Ectodermal cell (in vitro differentiated cells): ENCODE results near the gene AHNAK2.

ENCODE experiments used
- H3K27ac ChIP-seq: 2 replicates; pipeline ENCODE4 v1.7.0; 2013; ENCODE audit warnings: mild to moderate bottlenecking, low read depth, low read length; ENCODE audit not compliant: insufficient read depth, poor library complexity, severe bottlenecking
- H3K27me3 ChIP-seq: 2 replicates; pipeline ENCODE4 v1.7.0; 2013; ENCODE audit warnings: mild to moderate bottlenecking, low read length; ENCODE audit not compliant: insufficient read depth, control insufficient read depth, poor library complexity, severe bottlenecking
- H3K36me3 ChIP-seq: one replicate; pipeline ENCODE4 v1.7.0; 2013; ENCODE audit warnings: low read length; ENCODE audit not compliant: control insufficient read depth, insufficient read depth
- H3K4me1 ChIP-seq: one replicate; pipeline ENCODE4 v1.7.0; 2013; ENCODE audit warnings: low read length; ENCODE audit not compliant: control insufficient read depth, insufficient read depth
- H3K4me3 ChIP-seq: 2 replicates; pipeline ENCODE4 v1.7.0; 2013; ENCODE audit warnings: low read depth, low read length, control low read depth; ENCODE audit not compliant: insufficient read depth
- H3K9me3 ChIP-seq: 2 replicates; pipeline ENCODE4 v1.7.0; 2013; ENCODE audit warnings: mild to moderate bottlenecking, low read length, moderate library complexity; ENCODE audit not compliant: control insufficient read depth
- WGBS, 2 experiments: methylation state at CpG; one replicate each; pipeline ENCODE4 v1.1.7; 2013; ENCODE audit warnings: missing lambda C conversion rate in 2 of 2; 5-methylcytosine and 5-hydroxymethylcytosine counted together

AHNAK2 gene

DNA sequence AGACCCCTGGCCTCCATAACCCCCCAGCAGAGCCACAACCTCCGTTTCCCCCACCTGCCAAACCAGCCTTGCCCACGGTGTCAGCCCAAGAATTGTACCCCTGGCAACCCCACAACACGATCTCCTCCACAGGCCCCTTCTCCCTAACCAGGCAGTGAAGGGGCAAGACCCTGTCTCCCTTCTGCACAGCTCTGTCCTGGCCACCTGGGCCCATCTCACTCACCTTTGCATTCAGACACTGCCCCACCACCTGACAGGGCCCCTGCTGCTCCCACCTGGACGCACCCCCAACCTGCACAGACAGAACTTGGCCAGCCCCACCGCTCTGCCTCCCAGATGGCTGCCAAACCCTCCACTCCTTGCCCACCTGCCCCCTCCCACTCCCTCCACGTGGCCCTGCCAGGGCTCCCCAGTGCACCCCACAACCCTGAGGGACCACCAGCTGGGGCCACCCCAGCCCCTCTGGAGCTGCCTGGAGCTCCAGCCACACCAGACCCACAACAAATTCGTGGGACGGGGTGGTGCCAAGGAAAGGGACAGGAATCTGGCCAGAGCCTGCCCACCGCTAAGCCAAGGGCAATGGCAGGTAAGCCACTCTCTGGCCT is 11.8 kb downstream of the AHNAK2 start:
- Histone ChIP-seq H3K36me3 (no peaks in the 10 kb centered on the region), H3K4me1 (peaks cover 21% of the 10 kb centered on the region), H3K9me3 (no peaks in the 10 kb centered on the region), H3K27me3 (peaks cover 19% of the 10 kb centered on the region), H3K4me3 (no peak overlapping the region), H3K27ac (no peak overlapping the region)
- WGBS, 2 experiments: 88 to 90% methylated on average over 9 of the region's 9 CpGs

DNA sequence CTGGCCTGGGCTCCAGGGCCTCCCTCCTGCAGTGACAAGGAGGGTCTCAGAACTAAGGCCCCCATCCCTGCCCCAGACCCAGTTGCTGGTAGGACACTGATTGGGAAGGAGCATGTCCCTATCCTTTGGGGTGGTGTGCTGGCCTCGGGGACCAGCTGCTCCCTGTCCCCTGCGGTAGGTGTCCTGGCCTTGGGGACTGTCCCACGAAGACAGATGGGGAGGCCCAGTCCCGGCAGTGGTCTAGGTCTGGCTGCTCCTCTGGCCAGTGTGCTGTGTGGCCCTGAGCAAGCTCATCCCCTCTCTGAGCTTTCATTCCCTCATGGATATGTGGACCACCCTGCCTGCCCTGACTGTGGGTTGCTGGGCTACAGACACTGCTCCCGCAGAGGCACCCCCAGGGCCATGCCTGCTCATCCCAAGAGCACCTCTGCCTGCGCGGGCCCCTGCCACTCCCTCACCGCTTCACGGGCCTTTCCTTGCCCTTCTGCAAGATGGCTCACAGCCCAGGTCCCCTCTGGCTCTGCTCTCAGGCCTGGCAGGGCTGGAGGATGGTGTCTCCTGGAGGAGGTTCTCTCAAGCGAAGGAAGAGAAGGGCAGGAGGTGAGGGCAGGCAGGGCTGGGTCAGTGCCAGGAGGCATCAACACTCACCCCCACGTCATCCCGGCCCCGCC is 12.5 kb downstream of the AHNAK2 start:
- no peak overlapping the region for H3K4me3 ChIP-seq
- no peaks in the 10 kb centered on the region for H3K9me3 ChIP-seq
- peaks cover 19% of the 10 kb centered on the region for H3K27me3 ChIP-seq
- 93 to 94% methylated on average over 13 of the region's 13 CpGs for WGBS, 2 experiments
- H3K36me3 ChIP-seq: no peaks in the 10 kb centered on the region
- peaks cover 21% of the 10 kb centered on the region for H3K4me1 ChIP-seq
- H3K27ac ChIP-seq: no peak overlapping the region

GRCh38 chr14:104964546-104964945 is 13.6 kb downstream of the AHNAK2 start:
- Histone ChIP-seq H3K27me3 (peaks cover 19% of the 10 kb centered on the region), H3K27ac (no peak overlapping the region), H3K4me1 (peaks cover 21% of the 10 kb centered on the region), H3K9me3 (no peaks in the 10 kb centered on the region), H3K4me3 (no peak overlapping the region), H3K36me3 (no peaks in the 10 kb centered on the region)
- 95 to 96% methylated on average over 7 of the region's 7 CpGs for WGBS, 2 experiments

GRCh38 chr14:104957146-104958113 is 20.7 kb downstream of the AHNAK2 start:
- Histone ChIP-seq H3K27ac (no peak overlapping the region), H3K9me3 (no peaks in the 10 kb centered on the region), H3K36me3 (no peaks in the 10 kb centered on the region), H3K27me3 (no peaks in the 10 kb centered on the region), H3K4me3 (no peak overlapping the region), H3K4me1 (no peaks in the 10 kb centered on the region)
- 90 to 91% methylated on average over 25 of the region's 25 CpGs for WGBS, 2 experiments

DNA sequence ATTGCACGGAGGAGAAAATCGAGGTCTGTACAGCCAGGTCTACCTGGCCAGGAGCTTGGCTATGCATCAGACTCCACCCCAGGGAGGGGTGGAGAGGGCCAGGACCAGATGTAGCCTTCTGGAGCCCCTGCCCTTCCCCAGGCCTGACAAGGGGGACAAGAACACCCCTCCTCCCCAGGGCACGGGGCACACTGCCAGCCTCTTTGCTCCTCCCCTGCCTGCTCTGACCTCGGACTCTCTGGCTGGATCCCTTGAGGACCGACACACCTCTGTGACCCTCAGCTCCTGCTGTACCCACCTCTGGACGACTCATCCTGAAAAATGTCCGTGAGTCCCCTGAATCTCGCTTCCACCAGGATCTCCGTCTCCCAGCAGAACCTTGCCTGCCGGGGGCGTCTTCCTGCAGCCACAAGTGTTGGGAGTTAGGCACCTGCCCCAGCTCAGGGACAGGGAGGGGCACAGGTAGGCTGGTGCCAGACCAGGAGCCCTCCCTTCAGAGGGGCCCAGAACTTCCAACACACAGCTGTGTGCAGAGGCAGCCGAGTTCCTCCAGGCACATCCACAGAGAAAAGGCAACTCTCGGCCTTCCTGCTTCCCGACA is 21.8 kb downstream of the AHNAK2 start:
- H3K4me3 ChIP-seq: no peak overlapping the region
- no peak overlapping the region for H3K27ac ChIP-seq
- H3K27me3 ChIP-seq: no peaks in the 10 kb centered on the region
- WGBS, 2 experiments: 91% methylated on average over 14 of the region's 14 CpGs
- H3K36me3 ChIP-seq: no peaks in the 10 kb centered on the region
- no peaks in the 10 kb centered on the region for H3K4me1 ChIP-seq
- H3K9me3 ChIP-seq: no peaks in the 10 kb centered on the region

GRCh38 chr14:104955396-104955770 is 22.8 kb downstream of the AHNAK2 start:
- no peaks in the 10 kb centered on the region for H3K9me3 ChIP-seq
- no peaks in the 10 kb centered on the region for H3K36me3 ChIP-seq
- no peaks in the 10 kb centered on the region for H3K27me3 ChIP-seq
- no peak overlapping the region for H3K4me3 ChIP-seq
- H3K27ac ChIP-seq: no peak overlapping the region
- WGBS, 2 experiments: 95% methylated on average over 3 of the region's 3 CpGs
- no peaks in the 10 kb centered on the region for H3K4me1 ChIP-seq

DNA sequence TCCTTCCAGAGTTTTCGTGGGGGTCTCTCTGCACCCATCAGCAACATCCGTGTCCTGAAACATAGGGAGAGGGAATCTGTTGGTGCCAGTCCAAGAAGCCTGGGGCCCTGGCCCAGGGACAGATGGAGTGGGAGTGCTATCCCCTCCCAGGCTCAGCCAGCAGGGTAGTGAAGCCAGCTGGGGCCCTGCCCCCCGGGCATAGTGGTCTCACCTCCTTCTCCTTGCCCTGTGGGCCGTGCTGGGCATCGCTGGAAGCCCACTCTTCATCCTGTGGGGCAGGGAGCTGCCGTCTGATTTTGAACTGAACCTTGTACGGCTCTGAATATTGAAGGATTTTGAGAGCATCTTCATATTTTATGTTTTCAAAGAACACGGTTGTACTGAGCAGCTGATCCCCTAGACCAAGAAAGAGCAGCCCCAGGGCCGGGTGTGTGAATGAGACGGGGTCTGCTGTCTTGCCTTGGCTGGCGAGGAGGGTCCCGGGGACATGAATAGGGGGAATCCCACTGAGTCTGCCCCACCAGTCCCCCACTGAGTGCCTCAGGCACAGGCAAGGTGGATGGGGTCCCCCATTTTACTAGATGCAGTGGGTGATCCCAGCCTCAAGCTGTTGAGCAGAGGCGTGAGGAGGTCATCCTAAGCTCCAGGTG is 23.3 kb downstream of the AHNAK2 start:
- no peaks in the 10 kb centered on the region for H3K4me1 ChIP-seq
- no peaks in the 10 kb centered on the region for H3K27me3 ChIP-seq
- H3K36me3 ChIP-seq: no peaks in the 10 kb centered on the region
- WGBS, 2 experiments: 91 to 94% methylated on average over 13 of the region's 13 CpGs
- no peaks in the 10 kb centered on the region for H3K9me3 ChIP-seq
- no peak overlapping the region for H3K4me3 ChIP-seq
- no peak overlapping the region for H3K27ac ChIP-seq

DNA sequence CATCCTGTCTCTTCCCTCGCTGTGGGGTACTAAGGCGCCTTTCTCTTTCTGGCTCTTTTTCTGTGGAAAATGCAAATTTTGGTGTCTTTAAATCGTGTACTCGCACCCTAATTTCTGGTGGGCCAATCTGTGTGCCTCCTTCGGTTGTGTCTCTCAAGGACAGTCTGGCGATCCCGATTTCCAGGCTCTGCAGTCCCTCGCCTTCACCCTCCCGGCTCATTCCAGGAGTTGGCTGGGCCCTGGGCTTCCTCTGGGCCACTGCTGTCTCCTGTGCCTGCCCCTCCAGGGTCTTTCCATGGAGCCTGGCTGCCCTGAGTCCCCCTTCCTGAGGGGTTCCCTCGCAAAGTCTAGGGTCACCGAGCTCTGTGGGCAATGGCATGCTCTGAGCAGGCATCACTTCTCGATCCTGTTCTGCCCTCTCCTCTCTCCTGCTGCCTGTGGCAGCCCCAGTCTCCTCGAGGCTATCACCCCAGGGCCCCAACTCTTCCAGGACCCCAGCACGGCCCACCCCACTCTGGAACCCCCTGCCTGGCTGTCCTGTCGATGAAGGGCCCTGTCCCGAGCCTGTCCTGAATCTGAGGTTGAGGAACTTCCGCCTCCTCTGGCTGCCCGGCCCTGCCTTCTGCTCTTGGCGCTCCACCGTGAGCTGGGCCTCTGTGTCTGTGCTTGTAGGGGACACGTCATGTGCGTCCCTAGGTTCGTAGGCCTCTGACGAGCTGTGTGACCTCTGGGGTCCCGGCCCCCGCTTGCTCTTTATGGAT is 24.1 kb downstream of the AHNAK2 start:
- Histone ChIP-seq H3K4me3 (no peak overlapping the region), H3K27me3 (no peaks in the 10 kb centered on the region), H3K27ac (no peak overlapping the region), H3K4me1 (no peaks in the 10 kb centered on the region), H3K9me3 (no peaks in the 10 kb centered on the region), H3K36me3 (no peaks in the 10 kb centered on the region)
- WGBS, 2 experiments: 91 to 93% methylated on average over 26 of the region's 26 CpGs

- no peak overlapping the region for H3K4me3 ChIP-seq
- no peaks in the 10 kb centered on the region for H3K4me1 ChIP-seq
- H3K9me3 ChIP-seq: no peaks in the 10 kb centered on the region
- no peak overlapping the region for H3K27ac ChIP-seq
- 91 to 92% methylated on average over 13 of the region's 13 CpGs for WGBS, 2 experiments
- H3K36me3 ChIP-seq: no peaks in the 10 kb centered on the region
- H3K27me3 ChIP-seq: no peaks in the 10 kb centered on the region
Observed at GRCh38 chr14:104953097-104953496, 25.1 kb downstream of the AHNAK2 start.
